GM20431 (cell line): ENCODE measurements around the gene ARR3.
"Not testable (repeated sequence)": the region's sequence is repeated elsewhere in the genome, so short reads cannot be mapped to it uniquely, and the experiment has no call there.

Source experiments
- in situ Hi-C: fragments of 300-500 bp; cut with MseI, MboI; formaldehyde crosslinking; loops from one replicate; pipeline ENCODE4 v1.15.0; 2020; ENCODE audit warnings: low sequenced_read_pairs; ENCODE audit not compliant: unreplicated experiment

ARR3 gene

GRCh38 chrX:70274029-70274428 lies 5.9 kb downstream of the ARR3 start:
- in situ Hi-C loops = not testable (repeated sequence)

- in situ Hi-C loops = no loop called here
Observed at GRCh38 chrX:70279081-70279480, 10.9 kb downstream of the ARR3 start.

GRCh38 chrX:70280573-70280972 lies 12.4 kb downstream of the ARR3 start:
- in situ Hi-C loops = no loop called here

- in situ Hi-C loops = no loop called here
Observed at GRCh38 chrX:70281951-70282350, 13.8 kb downstream of the ARR3 start, which contains the start of gene RAB41. RAB41 (plus strand) TSS chrX:70282172; CDS start chrX:70282218, 46 bp downstream.

- in situ Hi-C loops = no loop called here
Observed at GRCh38 chrX:70289168-70289792, 21.1 kb downstream of the ARR3 start.

GRCh38 chrX:70289793-70290770 lies 21.9 kb downstream of the ARR3 start, which contains the start of the genes KIF4A and PDZD11:
KIF4A (plus strand) TSS chrX:70290104; CDS start chrX:70290459, 355 bp downstream.
PDZD11 (minus strand) TSS chrX:70289927; CDS start chrX:70289341, 586 bp downstream.
- in situ Hi-C loops = no loop called here

GRCh38 chrX:70292788-70293187 lies 24.7 kb downstream of the ARR3 start:
- in situ Hi-C loops = no loop called here

GRCh38 chrX:70293621-70294020 lies 25.5 kb downstream of the ARR3 start:
- in situ Hi-C loops = no loop called here

- in situ Hi-C loops = no loop called here
Observed at GRCh38 chrX:70301716-70302115, 33.6 kb downstream of the ARR3 start.

- in situ Hi-C loops = no loop called here
Observed at GRCh38 chrX:70313503-70313902, 45.4 kb downstream of the ARR3 start.

- in situ Hi-C loops = no loop called here
Observed at GRCh38 chrX:70322784-70323183, 54.6 kb downstream of the ARR3 start.

- in situ Hi-C loops = not testable (repeated sequence)
Observed at GRCh38 chrX:70323628-70324027, 55.5 kb downstream of the ARR3 start.

- in situ Hi-C loops = no loop called here
Observed at GRCh38 chrX:70324326-70324725, 56.2 kb downstream of the ARR3 start.

GRCh38 chrX:70331161-70331560 lies 63.0 kb downstream of the ARR3 start:
- in situ Hi-C loops = no loop called here
